Choroid plexus epithelial cell (primary cell): ENCODE results near the gene CNIH4.

Experiments used
- DNase-seq: peaks from one replicate; pipeline ENCODE4 v3.0.0-alpha.2; 2010; ENCODE audit warnings: low read depth
- H3K4me3 ChIP-seq: 2 replicates; pipeline ENCODE4 v1.5.1; 2011; ENCODE audit warnings: low read depth, mild to moderate bottlenecking, control low read depth, low read length, moderate library complexity
- TF ChIP-seq, protein P1 (sequence below): conservative IDR thresholded peaks from 2 replicates; pipeline ENCODE4 v1.5.1; 2011; ENCODE audit warnings: low read depth, mild to moderate bottlenecking, control low read depth, inconsistent platforms, low read length, moderate library complexity

CNIH4 gene

DNA sequence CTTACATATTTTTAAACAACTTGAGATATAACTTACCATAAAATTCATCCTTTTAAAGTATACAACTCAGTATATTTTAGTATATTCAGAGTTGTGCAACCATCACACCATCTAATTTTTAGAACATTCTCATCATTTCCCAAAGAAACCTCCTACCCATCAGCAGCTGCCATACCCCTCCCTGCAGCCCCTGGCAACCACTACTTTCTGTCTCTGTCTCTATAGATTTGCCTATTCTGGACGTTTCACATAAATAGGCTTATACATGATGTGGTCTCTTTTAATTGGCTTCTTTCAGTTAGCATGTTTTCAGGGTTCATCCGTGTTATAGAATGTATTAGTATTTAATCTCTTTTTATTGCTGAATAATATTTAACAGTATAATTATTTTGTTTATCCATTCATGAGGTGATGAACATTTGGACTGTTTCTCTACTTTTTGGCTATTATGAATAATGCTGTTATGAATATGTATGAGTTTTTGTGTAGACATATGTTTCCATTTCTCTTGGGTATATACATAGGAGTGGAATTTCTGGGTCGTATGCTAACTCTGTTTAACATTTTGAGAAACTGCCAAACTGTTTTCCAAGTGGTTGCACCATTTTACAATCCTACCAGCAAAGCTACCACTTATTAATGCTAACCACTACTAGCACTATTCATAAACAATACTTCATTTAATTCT, 48.4 kb downstream of the CNIH4 start:
- no peak for DNase-seq
- H3K4me3 ChIP-seq: no peak overlapping the region
- TF ChIP-seq, protein P1, sequence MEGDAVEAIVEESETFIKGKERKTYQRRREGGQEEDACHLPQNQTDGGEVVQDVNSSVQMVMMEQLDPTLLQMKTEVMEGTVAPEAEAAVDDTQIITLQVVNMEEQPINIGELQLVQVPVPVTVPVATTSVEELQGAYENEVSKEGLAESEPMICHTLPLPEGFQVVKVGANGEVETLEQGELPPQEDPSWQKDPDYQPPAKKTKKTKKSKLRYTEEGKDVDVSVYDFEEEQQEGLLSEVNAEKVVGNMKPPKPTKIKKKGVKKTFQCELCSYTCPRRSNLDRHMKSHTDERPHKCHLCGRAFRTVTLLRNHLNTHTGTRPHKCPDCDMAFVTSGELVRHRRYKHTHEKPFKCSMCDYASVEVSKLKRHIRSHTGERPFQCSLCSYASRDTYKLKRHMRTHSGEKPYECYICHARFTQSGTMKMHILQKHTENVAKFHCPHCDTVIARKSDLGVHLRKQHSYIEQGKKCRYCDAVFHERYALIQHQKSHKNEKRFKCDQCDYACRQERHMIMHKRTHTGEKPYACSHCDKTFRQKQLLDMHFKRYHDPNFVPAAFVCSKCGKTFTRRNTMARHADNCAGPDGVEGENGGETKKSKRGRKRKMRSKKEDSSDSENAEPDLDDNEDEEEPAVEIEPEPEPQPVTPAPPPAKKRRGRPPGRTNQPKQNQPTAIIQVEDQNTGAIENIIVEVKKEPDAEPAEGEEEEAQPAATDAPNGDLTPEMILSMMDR: no peak

DNA sequence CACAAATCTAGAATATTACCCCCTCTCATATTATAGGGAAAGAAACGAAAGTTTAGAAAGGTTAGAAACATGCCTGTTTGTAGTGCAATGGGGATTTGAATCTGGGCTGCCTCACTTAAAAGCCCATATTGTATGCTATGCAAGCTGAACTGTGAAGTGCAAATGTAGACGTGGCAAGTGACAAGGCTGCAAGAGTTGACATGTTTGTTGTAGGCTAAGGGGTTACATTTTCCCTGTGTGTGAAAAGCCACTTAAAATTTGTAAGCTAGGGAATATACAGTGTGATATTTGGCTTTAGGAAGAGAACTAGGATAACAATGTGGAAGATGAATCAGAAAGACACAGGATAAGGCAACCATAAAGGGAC, 48.9 kb downstream of the CNIH4 start:
- TF ChIP-seq, protein P1: no peak
- DNase-seq: no peak
- H3K4me3 ChIP-seq: no peak overlapping the region

DNA sequence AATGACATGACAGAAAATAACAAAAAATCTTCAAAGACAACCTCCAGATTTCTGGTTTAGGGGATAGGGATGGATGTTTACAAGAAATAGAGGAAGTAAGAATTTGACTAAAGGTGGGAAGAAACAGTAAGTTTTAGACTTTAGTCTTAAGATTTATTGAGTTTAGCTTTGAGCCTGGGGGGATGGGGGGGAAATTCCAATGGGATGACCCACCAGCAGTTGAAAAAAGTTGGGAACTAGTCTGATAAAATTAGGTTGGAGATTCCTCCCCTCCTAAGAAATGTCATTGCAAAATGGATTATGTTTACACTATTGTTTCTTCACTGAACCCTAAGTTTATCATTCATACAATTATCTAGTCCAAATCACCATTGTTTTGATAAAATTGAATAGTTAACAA, 49.5 kb downstream of the CNIH4 start:
- TF ChIP-seq, protein P1: no peak

DNA sequence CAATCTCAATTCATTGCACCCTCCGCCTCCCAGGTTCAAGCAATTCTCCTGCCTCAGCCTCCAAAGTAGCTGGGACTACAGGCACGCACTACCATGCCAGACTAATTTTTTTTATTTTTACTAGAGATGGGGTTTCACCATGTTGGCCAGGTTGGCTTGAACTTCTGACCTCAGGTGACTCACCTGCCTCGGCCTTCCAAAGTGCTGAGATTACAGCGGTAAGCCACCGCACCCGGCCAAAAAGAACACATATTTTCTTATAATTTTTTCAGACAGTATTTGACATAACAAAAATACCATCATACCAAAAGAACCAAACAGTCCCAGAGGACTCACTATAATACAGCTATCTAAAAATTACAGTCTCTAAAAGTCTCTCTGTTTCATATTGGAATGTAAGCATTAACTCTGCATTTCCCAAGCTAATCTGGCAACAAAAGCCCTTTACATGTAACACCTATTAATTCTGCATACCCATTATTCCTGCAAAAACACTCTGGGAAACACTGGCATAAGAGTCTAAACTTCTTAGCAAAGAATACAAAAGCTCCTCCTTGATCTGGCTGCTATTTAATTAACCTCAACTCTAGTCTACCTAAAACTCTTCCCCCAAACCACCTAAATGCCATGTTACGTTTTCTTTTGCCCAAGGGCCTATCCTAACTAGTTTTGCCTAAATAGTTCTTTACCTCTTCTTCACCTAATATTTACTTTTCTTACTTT, 51.1 kb downstream of the CNIH4 start:
- DNase-seq: no peak
- no peak overlapping the region for H3K4me3 ChIP-seq
- TF ChIP-seq, protein P1: no peak

More for the DNA sequence above, 49.5 kb downstream of the CNIH4 start:
- no peak for DNase-seq
- H3K4me3 ChIP-seq: no peak overlapping the region

DNA sequence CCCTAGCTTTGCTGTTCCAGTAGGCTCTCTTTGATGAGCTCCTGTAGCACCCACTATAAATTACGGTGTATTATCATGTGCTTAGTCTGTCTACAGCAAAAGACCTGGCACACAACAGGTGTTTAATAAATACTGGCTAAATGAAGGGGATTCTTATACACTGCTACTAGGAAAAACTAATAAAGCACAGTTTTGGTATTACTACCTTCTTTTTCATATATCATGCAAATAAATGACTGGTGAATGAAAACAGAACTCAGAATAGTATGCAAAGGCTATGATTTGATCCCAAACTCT, 51.6 kb downstream of the CNIH4 start:
- no peak for DNase-seq
- TF ChIP-seq, protein P1: no peak
- no peak overlapping the region for H3K4me3 ChIP-seq

DNA sequence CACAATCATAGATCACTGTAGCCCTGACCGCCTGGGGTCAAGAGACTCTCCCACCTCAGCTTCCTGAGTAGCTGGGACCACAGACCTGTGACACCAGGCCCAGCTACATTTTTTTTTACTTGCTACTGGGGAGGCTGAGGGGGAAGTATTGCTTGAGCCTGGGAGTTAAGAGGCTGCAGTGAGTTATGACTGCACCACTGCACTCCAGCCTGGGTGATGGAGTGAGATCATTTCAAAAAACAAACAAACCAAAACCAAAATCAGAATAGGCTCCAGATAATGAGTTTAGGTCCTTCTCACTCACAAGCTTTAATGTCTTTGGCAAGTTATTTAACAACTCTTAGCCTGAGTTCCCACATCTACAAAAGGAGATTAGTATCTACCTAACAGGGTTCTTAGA, 55.1 kb downstream of the CNIH4 start:
- TF ChIP-seq, protein P1: no peak
- no peak overlapping the region for H3K4me3 ChIP-seq
- DNase-seq: peak; percentile 21

DNA sequence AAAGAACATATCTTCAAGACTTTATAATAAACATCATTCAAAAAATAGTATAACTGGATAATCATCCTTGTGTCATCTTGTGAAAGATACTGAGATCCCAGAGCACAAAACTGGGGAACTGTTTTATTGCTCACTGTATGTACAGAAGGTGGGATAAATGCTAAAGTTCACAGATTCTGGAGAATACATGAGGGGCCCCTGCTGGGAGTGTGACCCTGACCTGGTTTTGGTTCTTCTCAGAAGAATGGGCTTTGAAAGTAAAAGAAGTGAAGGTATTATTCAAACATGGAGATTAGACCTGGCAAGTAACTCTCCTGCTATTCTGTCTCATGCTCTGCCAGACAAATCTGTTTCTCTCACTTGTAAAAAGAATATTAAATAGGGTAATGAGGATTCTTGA, 63.4 kb downstream of the CNIH4 start:
- H3K4me3 ChIP-seq: no peak overlapping the region
- TF ChIP-seq, protein P1: no peak
- DNase-seq: no peak
